Measurements from ENCODE around the gene CCDC137. TPM values are rescaled to one million over a fixed set of nuclear protein-coding genes. Genes with fewer than 3 reads are reported as not detected.

CCDC137 gene
- total and polyA plus RNA-seq, 2 of the 13 experiments (the other 11 are each of a cell fraction or from before 2014, with no cell fraction given) = 14.6 to 39.1 TPM

DNA sequence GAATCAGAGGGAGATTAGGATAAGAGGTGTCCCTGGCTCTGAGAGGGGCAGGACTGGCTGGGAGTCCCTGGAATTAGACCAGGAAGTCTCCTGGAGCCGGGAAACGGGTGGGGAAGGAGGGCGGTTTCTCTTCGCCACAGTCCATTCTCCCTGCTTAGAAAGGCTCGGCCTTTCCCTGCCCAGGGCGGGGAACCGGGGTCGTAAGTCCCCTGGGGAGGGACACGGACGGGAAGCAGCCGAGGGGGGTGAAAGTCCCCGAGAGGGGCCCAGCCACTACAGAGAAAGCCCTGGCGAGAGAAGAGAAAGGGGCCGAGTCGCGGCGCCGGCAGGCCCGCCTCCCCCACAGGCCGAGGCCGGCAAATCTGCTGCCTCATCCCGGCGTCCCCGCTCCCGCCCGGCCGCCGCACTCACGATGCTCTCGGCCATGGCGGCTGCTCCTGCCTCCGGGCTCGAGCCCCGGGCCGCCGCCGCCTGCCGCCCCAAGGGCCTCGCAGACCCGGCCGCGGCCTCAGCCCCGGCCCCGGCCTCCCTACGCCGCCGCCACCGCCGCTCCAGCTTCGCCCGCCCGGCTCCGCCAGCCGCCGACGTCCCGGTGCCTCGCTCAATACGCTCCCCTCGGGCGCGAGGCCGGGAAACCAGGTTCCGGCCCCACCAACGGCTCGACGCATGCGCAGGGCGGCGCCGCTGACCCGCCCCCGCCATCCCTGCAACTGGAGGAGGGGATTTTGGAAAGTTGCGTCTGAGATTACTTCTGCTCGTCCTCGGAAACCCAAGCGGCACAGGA is 29.8 kb upstream of the CCDC137 start, which contains the start of the genes NPLOC4 and TSPAN10 (continued):
- peak; percentile 71 for TF ChIP-seq GATA4 (IDR thresholded peaks at IDR 0.05; ENCODE audit: borderline replicate concordance, low read depth)
- TF ChIP-seq MTF1 (CRISPR knock-in tag; IDR thresholded peaks at IDR 0.05) = no peak; the same call in 1 of the 2 replicates
- peak; percentile 88 for TF ChIP-seq ZNF205 (CRISPR knock-in tag; IDR thresholded peaks at IDR 0.05)
- TF ChIP-seq ZNF234 (CRISPR knock-in tag; conservative IDR thresholded peaks at IDR 0.05) = no peak; the same call in 1 of the 2 replicates
- TF ChIP-seq ZSCAN31 (CRISPR knock-in tag; IDR thresholded peaks at IDR 0.05; ENCODE audit: low read depth) = peak; percentile 9; the same call in 1 of the 2 replicates
- no peak; the same call in 1 of the 2 replicates for TF ChIP-seq NR2F2 (IDR thresholded peaks at IDR 0.05; ENCODE audit: borderline replicate concordance, low read depth)
- no peak for TF ChIP-seq SRSF9 (IDR thresholded peaks at IDR 0.05; ENCODE audit: borderline replicate concordance, insufficient read depth, low read depth, low read length, poor library complexity, severe bottlenecking)
- no peak for TF ChIP-seq ZNF891 (CRISPR knock-in tag; IDR thresholded peaks at IDR 0.05)
- peak; percentile 81; the same call in 1 of the 2 replicates for TF ChIP-seq SMAD3 (CRISPR knock-in tag; IDR thresholded peaks at IDR 0.05)
- TF ChIP-seq KLF16 (CRISPR knock-in tag; IDR thresholded peaks at IDR 0.05) = peak; percentile 49 to 99; a peak in 3 of 4 replicates
- TF ChIP-seq AHR (CRISPR knock-in tag; IDR thresholded peaks at IDR 0.05) = peak; percentile 98; the same call in 1 of the 2 replicates
- TF ChIP-seq ZNF263 (CRISPR knock-in tag; IDR thresholded peaks at IDR 0.05) = peak; percentile 65
- TF ChIP-seq KMT2A (CRISPR knock-in tag; IDR thresholded peaks at IDR 0.05) = peak; percentile 99
- TF ChIP-seq, protein P1, sequence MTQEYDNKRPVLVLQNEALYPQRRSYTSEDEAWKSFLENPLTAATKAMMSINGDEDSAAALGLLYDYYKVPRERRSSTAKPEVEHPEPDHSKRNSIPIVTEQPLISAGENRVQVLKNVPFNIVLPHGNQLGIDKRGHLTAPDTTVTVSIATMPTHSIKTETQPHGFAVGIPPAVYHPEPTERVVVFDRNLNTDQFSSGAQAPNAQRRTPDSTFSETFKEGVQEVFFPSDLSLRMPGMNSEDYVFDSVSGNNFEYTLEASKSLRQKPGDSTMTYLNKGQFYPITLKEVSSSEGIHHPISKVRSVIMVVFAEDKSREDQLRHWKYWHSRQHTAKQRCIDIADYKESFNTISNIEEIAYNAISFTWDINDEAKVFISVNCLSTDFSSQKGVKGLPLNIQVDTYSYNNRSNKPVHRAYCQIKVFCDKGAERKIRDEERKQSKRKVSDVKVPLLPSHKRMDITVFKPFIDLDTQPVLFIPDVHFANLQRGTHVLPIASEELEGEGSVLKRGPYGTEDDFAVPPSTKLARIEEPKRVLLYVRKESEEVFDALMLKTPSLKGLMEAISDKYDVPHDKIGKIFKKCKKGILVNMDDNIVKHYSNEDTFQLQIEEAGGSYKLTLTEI (CRISPR knock-in tag; conservative IDR thresholded peaks at IDR 0.05) = no peak
- TF ChIP-seq ZNF333 (CRISPR knock-in tag; IDR thresholded peaks at IDR 0.05; ENCODE audit: borderline replicate concordance) = peak; percentile 91
- TF ChIP-seq, protein P2, sequence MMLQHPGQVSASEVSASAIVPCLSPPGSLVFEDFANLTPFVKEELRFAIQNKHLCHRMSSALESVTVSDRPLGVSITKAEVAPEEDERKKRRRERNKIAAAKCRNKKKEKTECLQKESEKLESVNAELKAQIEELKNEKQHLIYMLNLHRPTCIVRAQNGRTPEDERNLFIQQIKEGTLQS (CRISPR knock-in tag; IDR thresholded peaks at IDR 0.05) = peak; percentile 80
- TF ChIP-seq ZIK1 (CRISPR knock-in tag; IDR thresholded peaks at IDR 0.05; ENCODE audit: borderline replicate concordance, low read depth) = peak; percentile 56; the same call in 1 of the 2 replicates
- peak; percentile 95 for TF ChIP-seq NFKB2 (CRISPR knock-in tag; IDR thresholded peaks at IDR 0.05; ENCODE audit: borderline replicate concordance)
- TF ChIP-seq MED8 (CRISPR knock-in tag; IDR thresholded peaks at IDR 0.05; ENCODE audit: insufficient replicate concordance) = peak; percentile 96
